ENCODE results near the gene COA7.
"Not testable (repeated sequence)": the region's sequence is repeated elsewhere in the genome, so short reads cannot be mapped to it uniquely, and the experiment has no call there.

Gene COA7

DNA sequence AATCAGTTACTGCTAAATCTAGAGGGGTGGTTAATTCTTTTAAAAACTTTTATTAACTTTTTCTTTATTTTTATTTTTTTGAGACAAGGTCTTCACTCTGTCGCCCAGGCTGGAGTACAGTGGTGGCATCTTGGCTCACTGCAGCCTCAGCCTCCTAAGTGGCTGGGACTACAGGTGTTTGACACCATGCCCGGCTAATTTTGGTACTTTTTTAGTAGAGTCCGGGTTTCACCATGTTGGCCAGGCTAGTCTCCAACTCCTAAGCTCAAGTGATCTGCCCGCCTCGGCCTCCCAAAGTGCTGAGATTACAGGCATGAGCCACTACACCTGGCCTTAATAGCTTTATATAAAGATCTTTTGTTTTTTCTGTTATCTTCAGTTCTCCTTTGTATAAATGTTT is 40.0 kb upstream of the COA7 start:
- TF ChIP-seq, protein P1, sequence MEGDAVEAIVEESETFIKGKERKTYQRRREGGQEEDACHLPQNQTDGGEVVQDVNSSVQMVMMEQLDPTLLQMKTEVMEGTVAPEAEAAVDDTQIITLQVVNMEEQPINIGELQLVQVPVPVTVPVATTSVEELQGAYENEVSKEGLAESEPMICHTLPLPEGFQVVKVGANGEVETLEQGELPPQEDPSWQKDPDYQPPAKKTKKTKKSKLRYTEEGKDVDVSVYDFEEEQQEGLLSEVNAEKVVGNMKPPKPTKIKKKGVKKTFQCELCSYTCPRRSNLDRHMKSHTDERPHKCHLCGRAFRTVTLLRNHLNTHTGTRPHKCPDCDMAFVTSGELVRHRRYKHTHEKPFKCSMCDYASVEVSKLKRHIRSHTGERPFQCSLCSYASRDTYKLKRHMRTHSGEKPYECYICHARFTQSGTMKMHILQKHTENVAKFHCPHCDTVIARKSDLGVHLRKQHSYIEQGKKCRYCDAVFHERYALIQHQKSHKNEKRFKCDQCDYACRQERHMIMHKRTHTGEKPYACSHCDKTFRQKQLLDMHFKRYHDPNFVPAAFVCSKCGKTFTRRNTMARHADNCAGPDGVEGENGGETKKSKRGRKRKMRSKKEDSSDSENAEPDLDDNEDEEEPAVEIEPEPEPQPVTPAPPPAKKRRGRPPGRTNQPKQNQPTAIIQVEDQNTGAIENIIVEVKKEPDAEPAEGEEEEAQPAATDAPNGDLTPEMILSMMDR (IDR thresholded peaks at IDR 0.05) = no peak
- TF ChIP-seq ZFX (IDR thresholded peaks at IDR 0.05; ENCODE audit: borderline replicate concordance) = no peak
- no peak overlapping the region for H3K27ac ChIP-seq

DNA sequence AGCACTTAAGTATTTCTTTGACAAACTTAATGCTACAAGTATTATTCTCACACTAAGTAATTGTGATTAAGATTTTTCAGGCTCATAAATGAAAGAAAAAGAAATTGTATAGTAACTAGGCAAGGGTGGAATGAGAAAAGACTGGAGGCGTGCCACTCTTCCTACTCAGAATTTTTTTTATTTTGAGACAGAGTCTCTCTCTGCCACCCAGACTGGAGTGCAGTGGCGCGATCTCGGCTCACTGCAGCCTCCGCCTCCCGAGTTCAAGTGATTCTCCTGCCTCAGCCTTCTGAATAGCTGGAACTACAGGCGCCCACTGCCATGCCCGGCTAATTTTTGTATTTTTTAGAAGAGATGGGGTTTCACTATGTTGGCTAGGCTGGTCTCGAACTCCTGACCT is 37.2 kb upstream of the COA7 start:
- not testable (repeated sequence) for H3K27ac ChIP-seq

DNA sequence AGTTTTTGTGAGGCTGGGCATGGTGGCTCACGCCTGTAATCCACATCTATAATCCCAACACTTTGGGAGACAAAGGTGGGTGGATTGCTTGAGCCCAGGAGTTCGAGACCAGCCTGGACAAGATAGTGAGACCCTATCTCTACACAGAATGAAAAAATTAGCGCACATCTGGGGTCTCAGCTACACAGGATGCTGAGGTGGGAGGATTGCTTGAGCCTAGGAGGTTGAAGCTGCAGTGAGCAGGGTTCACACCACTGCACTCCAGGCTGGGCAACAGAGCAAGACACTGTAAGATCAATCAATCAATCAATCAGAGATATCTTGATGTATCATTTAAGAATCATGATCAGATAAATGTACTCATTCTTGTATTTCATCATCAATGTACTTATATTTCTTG is 35.2 kb upstream of the COA7 start:
- no peak for TF ChIP-seq ZFX (IDR thresholded peaks at IDR 0.05; ENCODE audit: borderline replicate concordance)
- TF ChIP-seq, protein P1 (IDR thresholded peaks at IDR 0.05) = no peak

DNA sequence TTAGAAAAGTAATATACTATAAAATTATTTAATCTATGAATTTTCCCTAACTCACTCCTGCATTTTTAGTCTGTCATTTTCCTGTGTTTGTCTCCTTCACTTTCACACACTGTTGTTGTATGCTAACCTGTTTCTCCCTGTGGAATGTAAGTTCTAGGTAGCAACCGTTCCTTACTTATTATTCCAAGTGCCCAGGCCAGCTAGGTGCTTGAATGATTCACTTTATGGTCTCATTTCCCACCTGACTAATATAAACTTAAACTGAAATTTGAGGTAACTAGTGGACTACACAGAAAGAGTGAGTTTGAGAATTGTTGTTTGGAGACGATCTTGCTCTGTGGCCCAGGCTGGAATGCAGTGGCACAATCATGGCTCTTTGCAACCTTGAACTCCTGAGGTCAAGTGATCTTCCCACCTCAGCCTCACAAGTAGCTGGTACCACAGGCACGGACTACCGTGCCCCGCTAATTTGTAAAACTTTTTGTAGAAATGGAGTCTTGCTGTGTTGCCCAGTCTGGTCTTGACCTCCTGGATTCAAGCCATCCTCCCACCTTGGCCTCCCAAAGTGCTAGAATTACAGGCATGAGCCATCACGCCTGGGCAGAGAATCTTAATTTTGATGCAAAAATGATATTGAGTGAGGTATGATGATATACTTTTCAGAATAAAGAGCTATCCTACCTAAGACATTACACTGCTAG is 30.0 kb upstream of the COA7 start:
- TF ChIP-seq ZFX (IDR thresholded peaks at IDR 0.05; ENCODE audit: borderline replicate concordance) = no peak
- TF ChIP-seq, protein P1 (IDR thresholded peaks at IDR 0.05) = no peak
- H3K27ac ChIP-seq = no peak overlapping the region

More for the DNA sequence above, 35.2 kb upstream of the COA7 start:
- H3K27ac ChIP-seq = no peak overlapping the region

DNA sequence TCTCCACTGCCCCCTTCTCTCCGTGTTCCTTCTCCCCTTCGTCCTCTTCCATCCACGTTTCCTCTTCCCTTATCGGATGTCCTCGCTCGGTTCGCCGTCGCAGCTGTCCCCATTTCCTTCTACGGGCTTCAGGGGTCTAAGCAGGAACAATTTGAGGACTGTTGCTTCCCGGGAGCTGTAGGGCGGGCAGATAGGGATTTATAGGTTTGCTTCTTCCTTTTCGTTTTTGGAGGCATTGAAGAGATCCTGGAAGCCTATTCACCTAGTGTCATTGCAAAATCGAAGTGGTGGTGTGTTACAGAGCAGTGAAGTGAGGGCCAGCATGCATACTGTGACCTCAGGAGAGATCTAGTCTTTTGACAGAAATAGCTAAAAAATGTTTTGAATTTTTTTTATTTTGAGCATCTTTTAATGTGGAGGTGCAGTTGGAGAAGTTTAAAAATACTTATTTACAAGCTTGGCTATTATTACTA is 29.0 kb upstream of the COA7 start:
- TF ChIP-seq, protein P1 (IDR thresholded peaks at IDR 0.05) = no peak
- peak overlapping the region; percentile 52 for H3K27ac ChIP-seq

DNA sequence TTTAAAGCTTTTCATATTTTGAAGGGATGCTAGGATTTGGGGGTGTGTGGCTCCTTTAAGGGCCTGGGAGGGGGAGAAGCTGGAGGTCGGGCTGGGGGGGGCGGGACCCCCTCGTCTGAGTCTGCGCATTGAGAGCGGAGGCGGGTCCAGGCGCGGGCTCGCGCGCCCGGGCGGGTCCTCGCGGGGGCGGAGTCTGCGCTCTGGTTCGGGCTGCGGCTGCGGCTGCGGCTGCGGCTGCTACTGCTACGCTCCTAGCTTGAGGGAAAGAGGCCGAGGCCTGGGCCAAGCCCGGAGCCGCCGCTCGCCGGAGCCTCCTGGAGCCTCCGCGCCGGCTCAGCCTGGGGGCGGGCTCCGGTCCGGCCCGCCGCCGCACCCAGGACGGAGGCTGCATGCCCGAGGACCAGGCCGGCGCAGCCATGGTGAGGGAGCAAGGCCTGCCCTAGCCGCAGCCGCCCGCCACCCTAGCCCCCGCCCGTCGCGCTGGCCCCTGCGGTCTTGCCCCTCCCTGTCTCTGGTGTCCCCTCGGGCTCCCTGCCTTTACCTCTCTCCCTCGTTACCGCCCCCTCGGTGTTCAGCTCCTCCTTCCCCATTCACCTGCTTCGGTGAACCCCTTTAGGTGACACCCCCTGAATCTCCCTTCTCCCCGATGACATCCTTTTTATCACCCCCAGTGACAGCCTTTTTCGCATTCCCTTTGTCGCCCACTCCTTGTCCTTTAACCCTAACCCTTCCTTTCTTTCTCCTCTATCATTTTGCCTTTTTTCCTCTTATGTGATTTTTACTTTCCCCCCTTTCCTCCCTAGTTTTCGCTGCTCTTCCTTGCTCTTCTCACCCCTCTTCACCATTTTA is 28.3 kb upstream of the COA7 start, which contains the start of gene ZYG11B:
Gene ZYG11B, plus strand, starts transcription at position 189 of the 849 bp plus-strand sequence. Its CDS starts 201 bp downstream, at position 390.
- peak within 1 kb of the TSS; percentile 52 for H3K27ac ChIP-seq
- no peak for TF ChIP-seq ZFX (IDR thresholded peaks at IDR 0.05; ENCODE audit: borderline replicate concordance)
- TF ChIP-seq, protein P1 (IDR thresholded peaks at IDR 0.05) = no peak

DNA sequence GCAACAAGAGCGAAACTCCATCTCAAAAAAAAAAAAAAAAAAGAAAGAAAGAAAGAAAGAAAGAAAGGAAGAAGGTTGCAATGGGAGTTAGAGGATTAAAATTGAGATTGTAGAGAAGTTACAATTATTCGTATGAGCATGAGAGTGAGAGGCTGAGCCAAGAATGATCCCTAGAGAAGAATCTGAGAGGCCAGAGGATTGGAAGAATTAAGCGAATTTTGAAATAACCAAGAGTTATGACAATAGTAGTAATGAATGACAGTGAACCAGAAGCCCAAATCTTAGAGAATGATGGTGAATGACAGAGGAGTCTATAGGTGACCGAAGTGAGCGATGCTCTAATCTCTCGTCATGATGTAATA is 27.7 kb upstream of the COA7 start:
- TF ChIP-seq ZFX (IDR thresholded peaks at IDR 0.05; ENCODE audit: borderline replicate concordance) = no peak
- TF ChIP-seq, protein P1 (IDR thresholded peaks at IDR 0.05) = no peak
- no peak overlapping the region for H3K27ac ChIP-seq
